GM21515 (cell line): ENCODE results near the gene NKIRAS1.
"Not testable (repeated sequence)": the region's sequence is repeated elsewhere in the genome, so short reads cannot be mapped to it uniquely, and the experiment has no call there.

Experiments
- ATAC-seq: cut with Tn5 transposase; IDR thresholded peaks from one replicate; pipeline ENCODE4 v1.9.1; 2021; ENCODE audit not compliant: unreplicated experiment

NKIRAS1 gene

DNA sequence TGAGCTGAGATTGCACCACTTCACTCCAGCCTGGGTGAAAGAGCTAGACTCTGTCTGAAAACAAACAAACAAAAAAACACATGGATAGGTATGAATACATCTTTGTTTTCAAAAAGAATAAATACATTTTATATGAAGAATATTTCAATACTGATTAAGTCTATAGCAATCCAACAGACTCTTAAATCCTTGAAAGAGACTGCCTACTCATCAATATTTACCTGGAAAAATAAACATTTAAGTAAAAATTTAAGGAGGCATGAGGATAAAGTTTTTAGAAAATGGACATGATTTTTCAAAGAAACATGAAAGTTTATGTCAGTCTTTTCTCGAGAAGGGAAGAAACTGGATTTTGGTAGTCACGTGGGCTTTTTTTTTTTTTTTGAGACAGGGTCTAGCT, 5.4 kb downstream of the NKIRAS1 start:
- no peak for ATAC-seq

DNA sequence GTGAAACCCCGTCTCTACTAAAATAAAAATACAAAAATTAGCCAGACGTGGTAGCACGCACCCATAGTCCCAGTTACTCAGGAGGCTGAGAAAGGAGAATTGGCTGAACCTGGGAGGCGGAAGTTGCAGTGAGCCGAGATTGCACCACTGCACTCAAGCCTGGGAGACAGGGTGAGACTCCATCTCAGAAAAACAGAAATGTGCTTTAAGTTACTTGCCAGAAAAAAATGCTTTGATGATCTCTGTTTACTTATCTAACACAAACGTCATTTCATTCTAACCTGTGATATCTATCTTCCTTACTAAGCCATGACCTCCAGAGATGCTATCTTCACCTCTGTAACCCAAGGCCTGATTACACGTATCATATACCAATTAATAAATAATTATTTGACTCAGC, 7.4 kb downstream of the NKIRAS1 start:
- no peak for ATAC-seq

DNA sequence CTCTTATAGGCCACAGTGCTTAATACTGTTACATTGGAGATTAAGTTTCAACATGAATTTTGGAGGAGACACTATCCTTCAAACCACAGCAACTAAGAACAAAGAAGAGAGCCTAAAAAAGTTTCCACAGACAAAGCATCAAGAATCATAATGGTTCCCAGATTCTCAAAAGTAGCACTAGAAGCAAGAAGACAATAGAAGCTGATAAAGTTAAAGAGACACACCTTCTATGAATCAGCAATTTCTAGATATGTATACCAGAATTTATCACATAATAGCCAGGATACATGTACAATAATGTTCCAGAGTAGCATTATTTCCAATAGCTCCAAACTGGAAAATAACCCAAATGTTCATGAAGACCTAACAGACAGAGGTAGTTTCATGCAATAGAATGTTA, 12.2 kb downstream of the NKIRAS1 start:
- no peak for ATAC-seq

DNA sequence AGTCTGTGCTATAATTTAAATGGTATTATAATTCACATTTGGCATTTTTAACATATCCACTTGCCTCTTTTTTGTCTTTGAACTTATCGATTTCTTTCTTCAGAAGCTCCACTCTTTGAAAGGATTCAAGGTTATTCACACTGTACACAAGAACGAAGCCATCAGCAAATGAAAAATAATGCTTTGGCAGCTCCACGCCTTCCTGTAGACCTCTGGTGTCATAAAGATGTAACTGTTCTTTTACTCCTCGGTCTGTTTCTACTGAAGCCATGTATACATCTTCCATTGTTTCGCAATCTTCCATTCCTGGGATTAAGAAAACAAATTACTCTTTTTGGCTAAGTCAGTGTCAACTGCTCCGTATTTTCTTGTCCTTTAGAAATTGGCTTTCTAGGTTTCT, 16.0 kb downstream of the NKIRAS1 start:
- no peak for ATAC-seq

DNA sequence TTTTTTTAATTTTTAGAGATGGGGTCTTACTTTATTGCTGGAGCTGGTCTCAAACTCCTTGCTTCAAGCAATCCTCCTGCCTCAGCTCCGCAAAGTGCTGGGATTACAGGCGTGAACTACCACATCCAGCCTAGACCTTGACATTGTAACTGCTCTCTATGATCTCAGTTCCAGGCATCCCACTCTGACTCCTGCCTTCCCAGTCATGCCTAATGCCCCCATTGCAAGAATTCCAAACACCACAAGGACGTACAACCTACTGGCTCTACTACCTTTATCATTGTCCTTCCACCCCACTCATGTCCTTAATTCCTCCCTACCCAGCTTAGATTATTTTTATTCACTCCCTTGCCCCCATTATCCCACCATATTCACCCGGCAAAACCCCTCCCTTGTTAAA, 21.6 kb downstream of the NKIRAS1 start:
- ATAC-seq = no peak

DNA sequence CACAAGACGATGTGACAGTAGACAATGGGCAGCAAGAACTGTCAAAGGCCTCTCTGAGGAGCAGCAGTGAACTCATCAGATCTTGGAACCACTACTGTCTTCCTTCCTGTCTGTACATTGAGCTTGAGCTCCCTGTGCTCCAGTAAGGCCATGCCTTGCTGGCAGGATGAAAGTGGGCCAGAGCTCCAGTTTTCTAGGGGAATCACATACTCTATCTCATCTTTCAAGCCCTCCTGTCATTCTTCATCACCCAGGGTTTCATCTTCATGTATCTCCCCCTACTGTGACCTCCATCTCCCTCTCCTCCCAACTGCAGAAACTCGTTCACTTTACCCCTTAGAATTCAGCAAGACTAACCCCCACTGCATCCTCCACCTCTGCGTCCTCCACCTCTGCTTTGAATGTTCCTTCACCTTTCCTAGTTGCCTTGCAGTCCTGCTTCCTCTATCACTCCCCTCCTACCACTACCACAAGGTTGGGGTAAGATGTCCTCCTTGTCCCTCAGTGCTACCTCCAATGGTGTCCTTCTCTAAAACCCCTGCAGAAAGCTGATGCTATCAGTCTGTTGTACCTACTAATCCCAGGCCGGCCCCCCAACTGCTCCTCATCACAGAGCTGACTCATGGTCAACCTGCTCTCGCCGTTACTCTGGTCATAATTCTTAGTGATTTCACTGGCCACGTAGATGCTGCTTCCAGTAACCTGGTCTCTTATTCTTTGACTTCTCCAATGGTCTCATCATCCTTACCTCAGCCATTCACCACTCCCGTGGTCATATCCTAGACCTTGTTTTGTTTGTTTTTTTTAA, 22.3 kb downstream of the NKIRAS1 start:
- ATAC-seq = no peak

DNA sequence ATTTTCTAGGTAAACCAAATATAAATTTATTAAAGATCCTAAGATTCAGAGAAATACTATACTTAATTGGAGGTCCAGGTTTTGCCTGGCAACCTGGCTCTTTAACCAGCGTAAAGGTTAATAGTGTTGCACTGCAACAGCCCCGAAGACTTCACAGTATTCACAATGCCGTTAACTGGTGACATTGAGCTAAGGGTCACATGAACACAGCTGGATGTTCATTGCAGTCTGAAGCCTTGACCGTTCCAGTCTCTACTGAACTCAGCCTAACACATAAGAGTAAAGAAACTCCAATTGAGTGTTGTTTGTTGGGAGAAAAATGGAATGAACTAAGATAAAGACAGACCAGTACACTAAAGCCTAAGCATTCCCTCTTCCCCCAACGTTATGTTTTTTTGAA, 26.8 kb downstream of the NKIRAS1 start:
- ATAC-seq = no peak

DNA sequence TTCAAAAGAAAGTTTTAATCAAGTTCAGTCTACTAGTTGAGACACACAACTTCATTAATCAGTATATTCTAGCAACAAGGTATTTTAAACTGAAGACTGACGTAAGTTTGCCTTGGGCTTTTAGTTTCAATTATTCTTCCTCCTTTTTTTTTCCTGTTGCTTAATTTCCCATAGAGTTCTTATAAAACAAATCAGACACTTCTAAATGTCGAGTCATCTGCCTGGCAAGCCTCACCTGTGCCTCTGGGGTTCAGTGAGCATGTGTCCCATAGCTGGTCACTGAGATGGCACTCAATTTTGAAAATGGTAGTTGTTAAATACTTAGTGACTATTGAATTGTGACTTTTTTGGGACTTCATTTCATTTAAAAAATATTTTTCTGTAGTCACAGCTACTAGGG, 27.4 kb downstream of the NKIRAS1 start:
- ATAC-seq = no peak

DNA sequence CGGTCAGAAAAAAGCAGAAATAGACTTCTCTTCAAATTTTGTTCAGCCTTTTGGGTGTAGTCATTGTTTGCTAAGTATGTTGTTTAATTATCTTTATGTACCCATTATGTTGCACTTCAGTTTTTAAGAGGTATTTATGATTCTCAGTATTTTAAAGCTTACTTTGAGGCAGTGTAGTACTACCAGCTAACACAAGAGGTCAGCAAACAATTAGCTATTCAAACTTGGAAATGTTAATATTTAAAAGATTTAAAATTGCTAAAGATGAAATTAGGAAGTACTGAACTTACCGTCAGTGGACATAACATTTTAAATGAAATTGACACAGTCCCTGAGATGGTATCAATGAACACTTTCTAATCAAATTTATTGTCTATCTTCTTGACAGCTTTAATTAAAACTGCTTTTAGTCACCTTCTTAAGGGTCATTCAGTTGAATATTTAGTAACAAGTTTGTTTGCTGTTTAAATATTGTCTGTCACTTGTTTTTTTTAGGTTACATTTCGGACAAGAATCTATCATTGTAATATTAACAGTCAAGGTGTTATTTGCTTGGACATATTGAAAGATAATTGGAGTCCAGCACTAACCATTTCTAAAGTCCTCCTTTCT, 28.1 kb downstream of the NKIRAS1 start:
- ATAC-seq = no peak

DNA sequence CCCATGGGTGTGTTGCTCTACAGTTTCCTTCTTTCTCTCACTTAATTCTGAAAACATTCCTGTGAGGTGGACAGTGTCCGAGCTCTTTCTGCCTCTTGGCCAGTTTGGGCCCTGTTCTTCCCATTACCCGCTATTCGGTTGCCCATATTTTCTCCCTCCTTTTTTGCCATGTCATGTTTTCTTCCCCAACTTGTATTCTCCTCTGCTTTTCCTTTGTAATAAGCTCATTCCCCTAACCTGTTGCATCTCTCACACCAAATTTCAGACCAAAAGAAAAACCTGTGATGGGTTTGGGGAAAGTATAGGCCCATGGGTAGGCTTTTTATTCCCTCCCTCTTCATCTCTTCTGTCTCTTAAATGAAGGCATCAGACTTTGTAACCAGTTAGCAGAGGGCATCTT, 30.5 kb downstream of the NKIRAS1 start:
- ATAC-seq = no peak

DNA sequence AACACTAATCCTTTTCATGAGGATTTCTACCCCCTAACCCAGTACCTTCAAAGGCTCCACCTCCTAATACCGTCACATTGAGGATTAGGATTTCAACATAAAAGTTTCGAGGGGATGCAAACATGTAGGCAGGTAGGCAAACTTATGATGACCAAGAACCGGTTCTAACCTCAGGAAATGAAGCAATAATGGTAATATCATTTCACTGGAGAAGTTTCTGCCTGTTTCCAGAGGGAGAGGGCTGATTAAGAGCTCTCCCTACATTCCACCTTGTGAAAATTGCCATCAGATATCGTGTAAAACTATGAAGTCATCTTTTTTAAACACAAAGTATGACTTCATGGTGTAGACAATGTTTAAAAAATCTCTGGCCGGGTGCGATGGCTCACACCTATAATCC, 31.6 kb downstream of the NKIRAS1 start:
- no peak for ATAC-seq

DNA sequence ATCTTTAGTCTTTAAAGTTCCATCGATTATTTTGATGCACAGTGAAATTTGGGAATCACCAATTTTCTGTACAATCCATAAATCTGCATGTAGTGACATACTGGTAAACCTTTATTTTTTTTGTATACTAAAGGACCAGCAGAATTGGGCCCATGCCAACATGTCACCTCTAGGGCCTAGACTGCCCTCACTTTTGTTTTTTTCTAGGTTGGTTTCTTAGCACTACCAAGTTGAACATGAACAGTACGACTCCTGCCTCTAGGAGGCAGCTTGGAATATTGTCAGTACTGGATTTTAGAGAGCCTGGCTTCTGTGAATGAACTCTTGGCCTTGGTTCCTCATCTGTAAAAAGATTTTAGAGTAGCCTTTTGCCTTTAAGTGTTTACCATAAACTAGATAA, 32.3 kb downstream of the NKIRAS1 start:
- no peak for ATAC-seq

DNA sequence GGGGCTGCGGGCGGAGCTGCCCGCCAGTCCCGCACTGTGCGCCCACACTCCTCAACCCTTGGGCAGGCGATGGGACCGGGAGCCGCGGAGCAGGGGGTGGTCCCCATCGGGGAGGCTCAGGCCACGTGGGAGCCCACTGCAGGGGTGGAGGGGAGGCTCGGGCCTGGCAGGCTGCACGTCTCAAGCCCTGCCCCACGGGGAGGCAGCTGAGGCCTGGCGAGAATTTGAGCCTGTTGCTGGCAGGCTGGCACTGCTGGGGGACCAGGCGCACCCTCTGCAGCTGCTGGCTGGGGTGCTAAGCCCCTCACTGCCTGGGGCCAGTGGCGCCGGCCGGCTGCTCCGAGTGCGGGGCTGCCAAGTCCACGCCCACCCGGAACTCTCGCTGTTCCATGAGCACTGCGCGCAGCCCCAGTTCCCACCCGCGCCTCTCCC, 34.3 kb downstream of the NKIRAS1 start:
- ATAC-seq = no peak

DNA sequence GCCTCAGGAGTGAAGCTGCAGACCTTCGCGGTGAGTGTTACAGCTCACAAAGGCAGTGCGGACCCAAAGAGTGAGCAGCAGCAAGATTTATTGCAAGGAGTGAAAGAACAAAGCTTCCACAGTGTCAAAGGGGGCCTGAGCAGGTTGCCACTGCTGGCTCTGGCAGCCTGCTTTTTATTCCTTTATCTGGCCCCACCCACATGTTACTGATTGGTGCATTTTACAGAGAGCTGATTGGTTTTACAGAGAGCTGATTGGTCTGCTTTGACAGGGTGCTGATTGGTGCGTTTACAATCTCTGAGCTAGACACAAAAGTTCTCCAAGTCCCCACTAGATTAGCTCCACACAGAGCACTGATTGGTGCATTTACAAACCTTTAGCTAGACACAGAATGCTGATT, 34.8 kb downstream of the NKIRAS1 start:
- not testable (repeated sequence) for ATAC-seq

DNA sequence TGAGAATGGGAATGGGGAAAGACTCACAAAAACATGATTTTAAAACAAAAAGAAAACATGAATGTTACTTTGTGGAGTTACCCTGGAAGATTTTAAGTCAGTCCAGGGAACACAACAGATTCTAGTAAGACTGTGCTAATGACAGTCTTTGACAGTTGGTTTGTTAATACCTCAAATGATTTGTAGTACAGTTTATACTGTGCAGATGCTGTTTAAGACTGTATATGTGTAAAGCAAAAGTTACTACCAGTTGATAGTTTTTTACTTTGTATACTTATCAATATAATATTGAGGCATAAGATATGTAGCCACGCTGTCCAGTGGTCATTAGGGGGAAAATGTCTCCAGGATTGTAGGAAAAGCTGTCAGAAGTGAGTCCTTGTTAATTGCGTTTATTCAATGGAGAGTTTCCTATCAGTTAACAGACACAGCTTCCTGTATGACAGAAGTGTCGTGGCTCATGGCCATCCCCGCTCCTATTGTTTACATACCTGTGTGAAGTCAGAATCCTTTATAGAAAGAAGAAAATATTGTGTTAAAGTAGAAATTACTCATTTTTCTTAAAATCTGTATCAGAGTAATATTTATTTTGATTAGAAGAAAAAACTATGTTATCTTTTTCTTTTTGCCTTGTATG, 36.0 kb downstream of the NKIRAS1 start:
- ATAC-seq = no peak

DNA sequence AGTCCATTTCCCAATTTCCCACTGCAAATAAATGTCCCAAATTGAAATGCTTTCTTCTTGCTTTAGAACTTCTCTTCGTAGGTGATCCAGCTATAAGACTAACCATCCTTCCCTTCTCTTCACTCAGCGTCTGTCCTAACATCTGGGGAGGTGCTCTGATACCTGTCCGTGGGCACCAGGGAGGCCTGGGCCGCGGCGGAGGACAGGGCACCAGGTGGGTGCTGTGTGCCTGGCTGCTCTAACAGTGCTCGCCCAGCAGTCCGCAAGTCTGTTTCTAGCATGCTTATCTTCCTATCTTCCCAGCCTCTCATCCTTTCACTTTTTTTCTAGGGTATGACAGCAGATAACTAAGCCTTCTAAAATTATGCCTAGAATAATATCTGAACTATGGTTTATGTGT, 37.3 kb downstream of the NKIRAS1 start:
- no peak for ATAC-seq

DNA sequence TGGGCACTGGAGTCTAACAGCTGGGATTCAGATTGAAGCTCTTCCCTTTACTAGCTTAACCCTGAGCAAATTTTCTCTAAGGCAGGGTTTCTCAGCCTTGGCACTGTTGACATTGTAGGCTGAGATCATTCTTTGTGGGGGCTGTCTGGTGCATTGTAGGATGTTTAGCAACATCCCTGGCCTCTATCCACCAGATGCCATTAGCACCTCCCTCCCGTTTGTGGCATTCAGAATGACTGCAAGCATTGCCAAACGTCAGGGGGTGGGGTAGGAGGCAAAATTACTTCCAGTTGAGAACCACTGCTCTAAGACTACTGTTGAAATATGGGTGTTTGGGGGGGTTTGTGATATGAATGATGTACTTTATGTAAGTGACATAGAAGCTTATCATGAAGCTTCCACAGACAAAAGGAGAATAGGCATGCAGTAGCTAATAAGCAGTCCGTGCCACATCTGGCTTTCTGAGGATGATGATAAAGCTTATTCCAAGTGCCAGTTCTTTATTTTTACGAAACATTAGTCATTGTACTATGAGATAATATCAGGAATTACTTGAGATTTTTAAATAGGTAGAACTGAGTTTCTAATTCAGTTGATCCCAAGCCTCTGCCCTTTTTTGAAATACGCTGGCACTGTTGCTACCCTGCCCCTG, 39.3 kb downstream of the NKIRAS1 start:
- no peak for ATAC-seq

DNA sequence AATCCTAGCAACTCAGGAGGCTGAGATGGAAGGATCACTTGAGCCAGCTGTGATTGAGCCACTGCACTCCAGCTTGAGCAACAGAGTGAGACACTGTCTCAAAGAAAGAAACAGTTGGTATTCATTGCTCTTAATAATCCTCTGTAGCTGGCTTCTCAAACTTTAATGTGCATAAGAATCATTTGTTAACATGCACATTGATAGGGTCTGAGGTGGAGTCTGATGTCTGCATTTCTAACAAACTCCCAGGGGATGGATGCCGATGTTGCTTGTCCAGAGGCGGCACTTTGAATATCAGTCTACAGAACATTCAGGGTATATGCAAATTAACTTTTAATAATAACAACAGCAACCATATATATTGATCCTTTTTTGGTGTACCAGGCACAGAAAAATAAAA, 39.9 kb downstream of the NKIRAS1 start:
- no peak for ATAC-seq

DNA sequence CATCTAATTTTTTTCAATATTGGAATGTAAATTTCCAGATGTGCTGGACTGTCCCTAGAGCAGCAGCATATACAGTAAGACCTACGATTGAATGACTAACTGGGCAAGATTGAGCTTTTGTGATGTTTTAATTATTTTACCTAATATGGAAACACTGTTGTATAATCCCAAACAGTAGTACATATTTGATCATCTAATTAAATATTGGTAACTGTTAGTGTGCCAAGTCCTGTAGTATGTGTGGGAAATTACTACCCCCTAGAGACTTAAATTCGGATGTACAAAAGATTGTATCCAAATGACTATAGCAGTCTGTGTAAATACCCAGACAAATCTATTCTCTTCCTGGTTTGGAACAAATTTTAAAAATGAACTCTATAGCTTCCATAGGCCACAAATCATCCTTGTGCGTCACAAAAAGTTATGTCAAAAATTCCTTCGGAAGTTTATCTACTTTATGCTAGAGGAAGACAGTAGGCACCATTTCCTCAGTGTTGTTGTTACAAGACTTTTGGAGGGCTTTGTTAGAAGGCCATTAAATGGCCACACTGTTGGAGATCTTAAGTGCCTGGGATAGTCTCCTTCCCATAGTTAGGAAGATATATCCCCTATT, 41.6 kb downstream of the NKIRAS1 start:
- ATAC-seq = no peak

DNA sequence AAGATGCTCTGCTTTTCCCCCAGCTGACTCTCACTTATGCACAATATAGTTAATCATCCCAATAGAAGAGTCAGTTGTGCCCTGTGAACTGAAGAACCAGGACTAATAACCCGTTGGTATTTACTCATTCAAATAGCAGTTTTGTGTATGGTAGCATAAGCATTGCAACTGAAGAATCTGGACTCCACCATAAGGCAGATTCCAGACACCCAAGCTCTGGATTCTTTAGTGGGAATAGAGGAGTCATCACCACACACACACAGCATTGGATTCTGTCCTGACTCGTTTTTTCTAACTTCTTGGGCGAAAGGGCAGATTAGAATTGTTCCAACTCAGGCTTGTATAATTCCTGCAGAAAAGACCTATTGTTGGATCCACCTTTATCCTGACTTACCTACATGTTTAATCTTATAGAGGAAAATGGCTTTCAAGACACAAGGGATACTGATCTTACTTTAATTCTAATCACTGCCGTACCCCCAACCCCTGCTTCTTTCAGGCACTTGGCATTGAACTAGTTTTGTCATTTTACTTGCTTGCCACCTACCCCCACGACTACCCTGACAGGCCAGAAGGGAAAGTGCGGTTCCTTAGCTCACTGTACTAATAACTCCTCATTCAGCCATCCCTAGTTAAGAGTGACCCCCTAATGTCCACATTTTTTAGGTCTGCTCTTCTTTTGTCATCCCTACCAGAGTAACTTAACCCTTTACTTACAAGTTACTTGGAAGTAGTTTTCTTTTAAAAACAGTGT, 42.3 kb downstream of the NKIRAS1 start:
- ATAC-seq = no peak

DNA sequence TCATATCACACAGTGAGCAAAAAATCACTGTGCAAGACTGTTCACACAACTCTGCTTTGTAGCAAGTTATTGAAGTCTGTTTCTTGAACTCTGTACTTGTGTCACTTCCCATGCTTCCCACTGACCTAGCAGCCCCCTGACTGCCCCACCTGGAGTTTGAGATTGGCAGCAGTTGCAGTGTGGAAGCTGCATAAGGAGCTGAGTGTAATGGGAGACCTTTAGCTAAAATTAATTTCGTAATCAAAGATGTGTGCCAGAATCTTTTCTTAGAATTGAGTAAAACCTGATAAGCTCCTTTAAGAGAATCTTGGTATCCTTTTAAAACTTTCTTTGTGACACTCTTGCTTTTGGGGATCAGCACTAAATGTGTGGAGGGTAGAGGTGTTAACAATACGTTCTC, 42.8 kb downstream of the NKIRAS1 start:
- ATAC-seq = no peak
